K562 (cell line): ENCODE data around the gene NEK4. TPM values are rescaled to one million over a fixed set of nuclear protein-coding genes. Genes with fewer than 3 reads are reported as not detected.
A peak's percentile ranks its signal among the peaks of the same experiment; 100 is the strongest.

Source experiments
- ATF1 ChIP-seq, 2 experiments: fragments of 450-650 bp in 1 of 2; IDR thresholded peaks; 2 replicates each; pipeline ENCODE4 v1.6.1; 2016; ENCODE audit warnings: missing compliant biosample characterization in 1 of 2, missing genetic modification characterization in 1 of 2
- BRCA1 ChIP-seq, 2 experiments: fragments of 450-650 bp in 1 of 2; sonication (generic) in 1 of 2; formaldehyde crosslinking in 1 of 2; IDR thresholded peaks; 2 replicates each; pipeline versions ENCODE4 v1.5.0 to v1.6.1; 2017 to 2020; ENCODE audit warnings: mild to moderate bottlenecking in 1 of 2, missing genetic modification reagents in 1 of 2
- CCNT2 ChIP-seq: IDR thresholded peaks from 2 replicates; pipeline ENCODE4 v1.6.1; 2011; ENCODE audit warnings: borderline replicate concordance, low read depth, mild to moderate bottlenecking, moderate library complexity, mixed read lengths, low read length; ENCODE audit not compliant: insufficient read length; ENCODE audit errors: extremely low read depth
- DPF2 ChIP-seq: fragments of 450-650 bp; IDR thresholded peaks from 2 replicates; pipeline ENCODE4 v1.6.1; 2016
- GTF2E2 ChIP-seq: fragments of 200-800 bp; sonication (Bioruptor generic); IDR thresholded peaks from 2 replicates; pipeline ENCODE4 v1.6.1; 2016; ENCODE audit warnings: missing genetic modification characterization, missing compliant biosample characterization
- MTF1 ChIP-seq: fragments of 250-450 bp; sonication (Bioruptor Pico); IDR thresholded peaks from 2 replicates; pipeline ENCODE4 v1.9.0; 2021; ENCODE audit warnings: moderate library complexity, mild to moderate bottlenecking, inconsistent platforms, borderline replicate concordance
- MYC ChIP-seq, 2 experiments: fragments of 250-450 bp in 1 of 2; sonication (Bioruptor Pico) in 1 of 2; IDR thresholded peaks; 2 replicates each; pipeline versions ENCODE4 v1.5.1 to v1.6.1; 2012 to 2021; ENCODE audit warnings: low read depth in 2 of 2, borderline replicate concordance in 1 of 2, improper control_type of control experiment in 1 of 2, low read length in 1 of 2, mild to moderate bottlenecking in 1 of 2, moderate library complexity in 1 of 2
- PHF8 ChIP-seq: fragments of 200-600 bp; sonication (generic); IDR thresholded peaks from 2 replicates; pipeline ENCODE4 v1.6.1; 2012; ENCODE audit warnings: mixed run types, mild to moderate bottlenecking, inconsistent platforms, low read length, moderate library complexity, borderline replicate concordance
- SNIP1 ChIP-seq: fragments of 450-650 bp; IDR thresholded peaks from 2 replicates; pipeline ENCODE4 v1.7.1; 2017; ENCODE audit warnings: low read depth, mild to moderate bottlenecking
- SUPT5H ChIP-seq: fragments of 450-650 bp; IDR thresholded peaks from 2 replicates; pipeline ENCODE4 v1.6.1; 2016
- TAF1 ChIP-seq: IDR thresholded peaks from 2 replicates; pipeline ENCODE4 v1.6.1; 2011; ENCODE audit warnings: mild to moderate bottlenecking, low read length, moderate library complexity; ENCODE audit not compliant: insufficient read depth, control insufficient read depth, severe bottlenecking; ENCODE audit errors: extremely low read depth
- TGIF2 ChIP-seq: sonication (generic); formaldehyde crosslinking; IDR thresholded peaks from 2 replicates; pipeline ENCODE4 v1.8.1; 2022; ENCODE audit warnings: mild to moderate bottlenecking, missing genetic modification reagents, moderate library complexity
- polyA plus RNA-seq, 8 experiments: library from polyadenylated mRNA; depleted of rRNA in 4 of 8; stranded (reverse) in 5 of 8; unstranded in 3 of 8; fragments of >200 nt; fragmentation: Nextera tagmentation in 2 of 8; fragmentation: Illumina TruSeq in 1 of 8; extraction: Ambion mirVana in 2 of 8; extraction: Trizol in 1 of 8; gene quantifications; 2 replicates each; pipeline versions ENCODE4 v1.2.1 to v1.2.3, GENCODE V29; 2011 to 2014; ENCODE audit warnings: inconsistent platforms in 1 of 8, missing spikeins in 1 of 8
- total RNA-seq, 7 experiments: library from RNA; depleted of rRNA in 6 of 7; stranded (reverse); fragments of >200 nt in 6 of 7; fragmentation: Illumina TruSeq in 2 of 7; extraction: Trizol in 2 of 7; gene quantifications; 2 replicates each; pipeline versions ENCODE4 v1.2.1 to v1.2.3, GENCODE V29; 2011 to 2021; ENCODE audit warnings: low replicate concordance in 1 of 7
- TF ChIP-seq, protein P1 (sequence below): IDR thresholded peaks from 2 replicates; pipeline ENCODE4 v1.6.1; 2011; ENCODE audit warnings: borderline replicate concordance, low read depth, mild to moderate bottlenecking, moderate library complexity, low read length; ENCODE audit not compliant: insufficient read depth, poor library complexity, severe bottlenecking
- TF ChIP-seq, protein P2 (sequence below): fragments of 450-650 bp; IDR thresholded peaks from 2 replicates; pipeline ENCODE4 v1.6.1; 2014; ENCODE audit warnings: low read depth, mild to moderate bottlenecking, moderate library complexity, borderline replicate concordance
- TF ChIP-seq, protein P3 (sequence below), 2 experiments: fragments of 450-650 bp; conservative IDR thresholded peaks; 2 replicates each; pipeline ENCODE4 v1.6.1; 2017; ENCODE audit warnings: mild to moderate bottlenecking in 2 of 2, moderate library complexity in 2 of 2
- TF ChIP-seq, protein P4 (sequence below): sonication (generic); formaldehyde crosslinking; IDR thresholded peaks from 2 replicates; pipeline ENCODE4 v1.9.0; 2022; ENCODE audit warnings: mild to moderate bottlenecking, missing genetic modification reagents

NEK4 gene
- total and polyA plus RNA-seq, 9 of the 15 experiments (the other 6 are each of a cell fraction or from before 2014, with no cell fraction given) = 5.8 to 23.1 (median 16.6) TPM

DNA sequence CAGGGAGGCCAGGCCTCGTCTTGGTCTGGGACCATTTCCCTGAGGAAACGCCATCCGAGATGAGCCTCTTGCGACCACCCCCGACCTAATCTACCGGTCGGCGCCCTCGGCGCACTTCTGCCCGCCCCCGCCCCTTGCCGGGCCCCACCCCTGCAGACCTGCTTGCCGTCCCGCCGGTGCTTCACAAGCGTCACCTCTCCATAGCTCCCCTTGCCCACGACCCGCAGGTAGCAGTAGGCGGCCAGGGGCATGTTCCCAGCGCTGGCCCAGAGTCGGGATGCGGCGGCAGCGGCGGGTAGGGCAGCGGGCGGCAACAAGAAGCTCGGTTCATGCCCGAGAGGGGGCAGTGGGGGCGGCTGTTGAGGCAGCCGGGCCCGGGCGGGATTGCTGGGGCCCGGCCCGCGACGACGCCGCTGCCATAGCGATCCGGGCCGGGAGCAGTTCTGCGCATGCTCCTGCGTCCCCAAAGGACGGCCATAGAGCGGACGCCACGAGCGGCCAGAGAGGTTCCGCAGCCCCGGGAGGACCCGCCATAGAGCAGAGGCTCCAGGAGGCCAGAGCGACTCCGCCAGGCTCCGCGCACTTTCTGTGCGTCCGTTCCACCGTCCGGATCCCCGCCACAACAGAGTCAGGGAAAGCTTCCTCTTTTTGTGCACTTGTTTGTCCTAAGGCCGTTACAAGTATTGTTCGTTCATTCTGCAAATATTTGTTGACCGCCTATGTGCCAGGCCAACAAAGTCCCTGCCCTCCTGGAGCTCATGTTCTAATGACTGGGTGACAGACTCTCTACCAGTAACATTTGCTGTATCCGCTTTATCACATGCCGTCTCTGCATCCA is at the start of gene NEK4 (continued):
- TF ChIP-seq, protein P1, sequence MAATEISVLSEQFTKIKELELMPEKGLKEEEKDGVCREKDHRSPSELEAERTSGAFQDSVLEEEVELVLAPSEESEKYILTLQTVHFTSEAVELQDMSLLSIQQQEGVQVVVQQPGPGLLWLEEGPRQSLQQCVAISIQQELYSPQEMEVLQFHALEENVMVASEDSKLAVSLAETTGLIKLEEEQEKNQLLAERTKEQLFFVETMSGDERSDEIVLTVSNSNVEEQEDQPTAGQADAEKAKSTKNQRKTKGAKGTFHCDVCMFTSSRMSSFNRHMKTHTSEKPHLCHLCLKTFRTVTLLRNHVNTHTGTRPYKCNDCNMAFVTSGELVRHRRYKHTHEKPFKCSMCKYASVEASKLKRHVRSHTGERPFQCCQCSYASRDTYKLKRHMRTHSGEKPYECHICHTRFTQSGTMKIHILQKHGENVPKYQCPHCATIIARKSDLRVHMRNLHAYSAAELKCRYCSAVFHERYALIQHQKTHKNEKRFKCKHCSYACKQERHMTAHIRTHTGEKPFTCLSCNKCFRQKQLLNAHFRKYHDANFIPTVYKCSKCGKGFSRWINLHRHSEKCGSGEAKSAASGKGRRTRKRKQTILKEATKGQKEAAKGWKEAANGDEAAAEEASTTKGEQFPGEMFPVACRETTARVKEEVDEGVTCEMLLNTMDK = no peak
- TF ChIP-seq PHF8 (peak; percentile 88), TGIF2 (0 out of 2 replicates have a peak, but pooled peaks have one; percentile 23), MYC (IDR thresholded peaks at IDR 0.05; ENCODE audit: low read depth, low read length) (peak; percentile 41; the same call in 1 of the 2 replicates), MYC (CRISPR knock-in tag; IDR thresholded peaks at IDR 0.05; ENCODE audit: borderline replicate concordance, low read depth) (no peak), SUPT5H (peak; percentile 91), BRCA1 (IDR thresholded peaks at IDR 0.05) (no peak), BRCA1 (CRISPR knock-in tag; IDR thresholded peaks at IDR 0.05) (no peak), GTF2E2 (tag) (peak; percentile 85; the same call in 1 of the 2 replicates), ATF1 (CRISPR knock-in tag; IDR thresholded peaks at IDR 0.05) (no peak), ATF1 (tag; IDR thresholded peaks at IDR 0.05) (peak; percentile 92), TAF1 (peak; percentile 91), MTF1 (CRISPR knock-in tag) (no peak), CCNT2 (peak; percentile 22), DPF2 (peak; percentile 21; the same call in 1 of the 2 replicates), SNIP1 (peak; percentile 92)
- TF ChIP-seq, protein P2, sequence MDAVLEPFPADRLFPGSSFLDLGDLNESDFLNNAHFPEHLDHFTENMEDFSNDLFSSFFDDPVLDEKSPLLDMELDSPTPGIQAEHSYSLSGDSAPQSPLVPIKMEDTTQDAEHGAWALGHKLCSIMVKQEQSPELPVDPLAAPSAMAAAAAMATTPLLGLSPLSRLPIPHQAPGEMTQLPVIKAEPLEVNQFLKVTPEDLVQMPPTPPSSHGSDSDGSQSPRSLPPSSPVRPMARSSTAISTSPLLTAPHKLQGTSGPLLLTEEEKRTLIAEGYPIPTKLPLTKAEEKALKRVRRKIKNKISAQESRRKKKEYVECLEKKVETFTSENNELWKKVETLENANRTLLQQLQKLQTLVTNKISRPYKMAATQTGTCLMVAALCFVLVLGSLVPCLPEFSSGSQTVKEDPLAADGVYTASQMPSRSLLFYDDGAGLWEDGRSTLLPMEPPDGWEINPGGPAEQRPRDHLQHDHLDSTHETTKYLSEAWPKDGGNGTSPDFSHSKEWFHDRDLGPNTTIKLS = peak; percentile 65; the same call in 1 of the 2 replicates
- TF ChIP-seq, protein P3, sequence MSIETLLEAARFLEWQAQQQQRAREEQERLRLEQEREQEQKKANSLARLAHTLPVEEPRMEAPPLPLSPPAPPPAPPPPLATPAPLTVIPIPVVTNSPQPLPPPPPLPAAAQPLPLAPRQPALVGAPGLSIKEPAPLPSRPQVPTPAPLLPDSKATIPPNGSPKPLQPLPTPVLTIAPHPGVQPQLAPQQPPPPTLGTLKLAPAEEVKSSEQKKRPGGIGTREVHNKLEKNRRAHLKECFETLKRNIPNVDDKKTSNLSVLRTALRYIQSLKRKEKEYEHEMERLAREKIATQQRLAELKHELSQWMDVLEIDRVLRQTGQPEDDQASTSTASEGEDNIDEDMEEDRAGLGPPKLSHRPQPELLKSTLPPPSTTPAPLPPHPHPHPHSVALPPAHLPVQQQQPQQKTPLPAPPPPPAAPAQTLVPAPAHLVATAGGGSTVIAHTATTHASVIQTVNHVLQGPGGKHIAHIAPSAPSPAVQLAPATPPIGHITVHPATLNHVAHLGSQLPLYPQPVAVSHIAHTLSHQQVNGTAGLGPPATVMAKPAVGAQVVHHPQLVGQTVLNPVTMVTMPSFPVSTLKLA (conservative IDR thresholded peaks at IDR 0.05) = peak; percentile 45 to 79
- TF ChIP-seq, protein P4, sequence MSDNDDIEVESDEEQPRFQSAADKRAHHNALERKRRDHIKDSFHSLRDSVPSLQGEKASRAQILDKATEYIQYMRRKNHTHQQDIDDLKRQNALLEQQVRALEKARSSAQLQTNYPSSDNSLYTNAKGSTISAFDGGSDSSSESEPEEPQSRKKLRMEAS (CRISPR knock-in tag) = peak; percentile 64
